ENCODE measurements around the gene MVK.

DNA sequence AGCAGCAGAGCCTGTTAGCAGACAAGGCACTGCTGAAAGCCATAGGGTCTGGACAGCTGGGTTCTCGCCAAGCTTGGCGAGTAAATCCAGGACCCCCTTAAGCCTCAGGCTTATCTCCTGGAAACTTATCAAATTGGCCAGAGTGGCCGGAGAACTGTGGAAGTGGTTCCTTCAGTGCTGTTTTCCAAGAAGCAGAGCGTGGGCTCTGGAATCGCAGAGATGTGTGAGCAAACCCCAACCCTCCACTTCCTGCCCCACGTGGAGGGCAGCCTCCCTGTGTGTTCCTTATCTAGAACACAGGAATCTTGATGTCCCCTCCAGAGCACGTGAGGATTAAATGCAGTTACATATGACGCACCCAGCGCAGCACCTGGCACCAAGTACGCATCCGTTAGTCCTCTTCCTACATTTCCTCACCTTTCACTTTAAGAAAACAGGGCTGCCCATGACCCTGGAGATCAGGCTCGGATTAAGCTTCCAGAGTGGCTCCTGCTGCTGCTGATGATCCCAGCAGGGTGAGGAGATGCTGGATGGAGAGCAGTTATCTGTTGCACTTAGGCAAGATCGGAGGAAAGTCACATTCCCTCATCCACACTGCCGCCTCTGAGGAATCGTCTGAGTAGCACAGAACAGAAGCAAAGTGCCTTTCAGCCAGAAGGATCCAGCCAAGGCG, 35.3 kb upstream of the MVK start:
- TF ChIP-seq EZH2phosphoT487 (IDR thresholded peaks at IDR 0.05; ENCODE audit: insufficient read depth, low read depth): no peak
- no peak for TF ChIP-seq EZH2 (IDR thresholded peaks at IDR 0.05; ENCODE audit: insufficient read depth, poor library complexity, severe bottlenecking)

Data from GM23248 (cell line).